HepG2 (cell line): ENCODE results near the gene GDF11. TPM values are rescaled to one million over a fixed set of nuclear protein-coding genes. Genes with fewer than 3 reads are reported as not detected.

Experiments used
- ARNTL ChIP-seq: sonication (generic); formaldehyde crosslinking; IDR thresholded peaks from 2 replicates; pipeline ENCODE4 v1.4.0; 2020; ENCODE audit warnings: mild to moderate bottlenecking, missing genetic modification reagents
- ASH2L ChIP-seq: fragments of 300-600, 200-600 bp; sonication (generic); IDR thresholded peaks from 2 replicates; pipeline ENCODE4 v1.7.0; 2017; ENCODE audit warnings: low read depth, mild to moderate bottlenecking, moderate library complexity, mixed read lengths, low read length; ENCODE audit not compliant: insufficient read length
- BORCS8-MEF2B ChIP-seq: sonication (generic); formaldehyde crosslinking; IDR thresholded peaks from 2 replicates; pipeline ENCODE4 v1.8.0; 2022; ENCODE audit warnings: mild to moderate bottlenecking, missing genetic modification reagents
- FLYWCH1 ChIP-seq: sonication (generic); formaldehyde crosslinking; IDR thresholded peaks from 2 replicates; pipeline ENCODE4 v1.8.1; 2023; ENCODE audit warnings: mild to moderate bottlenecking, missing genetic modification reagents
- GATAD2A ChIP-seq: IDR thresholded peaks from 2 replicates; pipeline ENCODE4 v1.6.1; 2016
- GRHL1 ChIP-seq: sonication (generic); formaldehyde crosslinking; conservative IDR thresholded peaks from 2 replicates; pipeline ENCODE4 v1.8.0; 2022; ENCODE audit warnings: missing genetic modification reagents
- MIER3 ChIP-seq: IDR thresholded peaks from 2 replicates; pipeline ENCODE4 v1.6.1; 2016; ENCODE audit warnings: missing compliant biosample characterization, borderline replicate concordance
- MTF2 ChIP-seq: sonication (generic); formaldehyde crosslinking; IDR thresholded peaks from 2 replicates; pipeline ENCODE4 v1.5.0; 2020; ENCODE audit warnings: missing genetic modification reagents, borderline replicate concordance
- MXD4 ChIP-seq: IDR thresholded peaks from 2 replicates; pipeline ENCODE4 v1.6.1; 2016; ENCODE audit warnings: mild to moderate bottlenecking, missing biosample characterization, missing genetic modification reagents
- RARA ChIP-seq: IDR thresholded peaks from 2 replicates; pipeline ENCODE4 v1.6.1; 2016; ENCODE audit warnings: missing genetic modification reagents, missing compliant biosample characterization
- RARG ChIP-seq: sonication (generic); formaldehyde crosslinking; IDR thresholded peaks from 2 replicates; pipeline ENCODE4 v1.4.0; 2020; ENCODE audit warnings: low read depth, mild to moderate bottlenecking, missing genetic modification reagents
- REPIN1 ChIP-seq: sonication (generic); formaldehyde crosslinking; IDR thresholded peaks from 2 replicates; pipeline ENCODE4 v1.8.0; 2022; ENCODE audit warnings: missing genetic modification reagents, low read depth, mild to moderate bottlenecking, borderline replicate concordance
- SIX4 ChIP-seq: sonication (generic); formaldehyde crosslinking; IDR thresholded peaks from 2 replicates; pipeline ENCODE4 v1.4.0; 2020; ENCODE audit warnings: missing genetic modification reagents
- THYN1 ChIP-seq: sonication (generic); formaldehyde crosslinking; IDR thresholded peaks from 2 replicates; pipeline ENCODE4 v1.8.1; 2023; ENCODE audit warnings: low read depth, mild to moderate bottlenecking, moderate library complexity, missing genetic modification reagents, borderline replicate concordance
- TSC22D2 ChIP-seq: sonication (generic); formaldehyde crosslinking; IDR thresholded peaks from 2 replicates; pipeline ENCODE4 v1.5.1; 2020; ENCODE audit warnings: missing genetic modification reagents, mild to moderate bottlenecking, borderline replicate concordance
- ZBTB2 ChIP-seq: sonication (generic); formaldehyde crosslinking; IDR thresholded peaks from 2 replicates; pipeline ENCODE4 v1.8.0; 2022; ENCODE audit warnings: low read depth, missing genetic modification reagents
- ZBTB42 ChIP-seq: sonication (generic); formaldehyde crosslinking; IDR thresholded peaks from 2 replicates; pipeline ENCODE4 v1.5.0; 2020; ENCODE audit warnings: mild to moderate bottlenecking, missing genetic modification reagents
- ZFY ChIP-seq: sonication (generic); formaldehyde crosslinking; IDR thresholded peaks from 2 replicates; pipeline ENCODE4 v1.4.0; 2020; ENCODE audit warnings: missing genetic modification reagents
- ZNF232 ChIP-seq: sonication (generic); formaldehyde crosslinking; IDR thresholded peaks from 2 replicates; pipeline ENCODE4 v1.4.0; 2020; ENCODE audit warnings: missing genetic modification reagents, borderline replicate concordance
- ZNF263 ChIP-seq: sonication (generic); formaldehyde crosslinking; IDR thresholded peaks from 2 replicates; pipeline ENCODE4 v1.4.0; 2020; ENCODE audit warnings: missing genetic modification reagents
- ZNF484 ChIP-seq: sonication (generic); formaldehyde crosslinking; IDR thresholded peaks from 2 replicates; pipeline ENCODE4 v1.5.1; 2020; ENCODE audit warnings: mild to moderate bottlenecking, low read depth, missing genetic modification reagents, borderline replicate concordance
- ZNF740 ChIP-seq: sonication (generic); formaldehyde crosslinking; IDR thresholded peaks from 2 replicates; pipeline ENCODE4 v1.4.0; 2020; ENCODE audit warnings: missing genetic modification reagents
- ZNF777 ChIP-seq: sonication (generic); formaldehyde crosslinking; IDR thresholded peaks from 2 replicates; pipeline ENCODE4 v1.4.0; 2020; ENCODE audit warnings: missing genetic modification reagents
- ZNF781 ChIP-seq: sonication (generic); formaldehyde crosslinking; IDR thresholded peaks from 2 replicates; pipeline ENCODE4 v1.5.1; 2020; ENCODE audit warnings: borderline replicate concordance, mild to moderate bottlenecking, missing genetic modification reagents; ENCODE audit errors: not compliant biosample characterization
- ZNF800 ChIP-seq: sonication (generic); formaldehyde crosslinking; IDR thresholded peaks from 2 replicates; pipeline ENCODE4 v1.4.0; 2020; ENCODE audit warnings: missing genetic modification reagents
- polyA plus RNA-seq, 8 experiments: library from polyadenylated mRNA; depleted of rRNA in 3 of 8; stranded (reverse) in 7 of 8; unstranded in 1 of 8; fragments of >200 nt; fragmentation: Illumina TruSeq in 4 of 8; extraction: Trizol in 4 of 8; gene quantifications; 2 replicates each; pipeline versions ENCODE4 v1.2.1 to v1.2.3, GENCODE V29; 2011 to 2016; ENCODE audit warnings: low read depth in 4 of 8, missing spikeins in 1 of 8, mixed read lengths in 1 of 8; ENCODE audit not compliant: insufficient read depth in 1 of 8
- total RNA-seq, 5 experiments: library from RNA; depleted of rRNA; stranded (reverse); fragments of >200 nt; fragmentation: Illumina TruSeq; extraction: Trizol; gene quantifications; 2 replicates each; pipeline ENCODE4 v1.2.3, GENCODE V29; 2016; ENCODE audit warnings: low read depth in 1 of 5

GDF11 gene
- total and polyA plus RNA-seq, 2 of the 13 experiments (the other 11 are each of a cell fraction or from before 2014, with no cell fraction given) = 0.63 to 1.5 TPM

DNA sequence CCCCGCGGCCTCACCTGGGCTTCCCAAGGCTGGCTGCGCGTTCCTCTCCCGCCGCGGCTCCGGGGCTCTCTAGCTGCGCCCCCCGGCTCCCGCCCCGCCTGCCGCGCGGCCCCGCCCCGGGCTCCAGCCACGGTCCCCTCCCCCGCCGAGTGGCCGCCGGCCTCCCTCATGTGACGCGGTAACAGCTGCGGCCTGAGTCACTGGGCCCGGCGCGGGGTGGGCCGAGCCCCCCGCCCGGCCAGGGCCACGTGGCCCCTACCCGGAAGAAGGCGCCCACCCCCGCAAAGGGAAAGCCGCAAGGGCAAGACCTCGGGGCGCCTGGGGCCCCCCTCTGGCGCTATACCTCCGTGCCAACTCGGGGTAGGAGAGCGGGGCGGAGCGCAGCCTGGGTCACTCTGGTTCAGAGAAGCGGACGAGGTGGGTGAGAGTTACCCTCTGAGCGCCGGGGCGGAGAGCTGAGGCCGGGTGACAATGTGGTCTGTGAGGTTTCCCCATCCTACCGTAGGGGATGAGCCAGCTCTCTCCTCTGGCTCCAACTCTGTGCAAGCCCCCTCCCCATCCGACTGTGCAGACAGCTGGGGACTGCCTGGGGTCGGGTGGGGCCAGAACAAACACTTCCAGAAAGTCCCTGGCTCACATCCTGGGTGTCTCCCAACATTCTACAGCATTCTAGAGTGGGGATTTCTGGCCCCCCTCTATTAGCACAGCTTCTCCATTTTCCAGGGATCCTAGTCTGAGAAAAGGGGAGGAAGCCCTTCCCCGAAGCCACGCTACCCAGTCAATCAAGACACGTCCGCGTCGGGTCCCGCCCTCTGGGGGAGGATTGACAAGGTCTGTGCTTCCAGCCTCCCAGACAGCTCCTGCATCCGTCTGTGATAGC is 13.7 kb upstream of the GDF11 start, which contains the start of gene CD63 (continued):
- TF ChIP-seq REPIN1 (CRISPR knock-in tag) (no peak; the same call in 1 of the 2 replicates), BORCS8-MEF2B (CRISPR knock-in tag) (no peak), ZNF800 (CRISPR knock-in tag) (no peak), FLYWCH1 (CRISPR knock-in tag) (no peak), ZBTB42 (CRISPR knock-in tag) (no peak; the same call in 1 of the 2 replicates), ZNF777 (CRISPR knock-in tag) (peak; percentile 13; the same call in 1 of the 2 replicates), GATAD2A (CRISPR knock-in tag) (no peak), MTF2 (CRISPR knock-in tag) (no peak), TSC22D2 (CRISPR knock-in tag) (no peak), THYN1 (no peak), ZNF781 (CRISPR knock-in tag) (no peak), ASH2L (peak; percentile 23), RARA (CRISPR knock-in tag) (peak; percentile 24; the same call in 1 of the 2 replicates), GRHL1 (CRISPR knock-in tag) (no peak), ZNF232 (CRISPR knock-in tag) (no peak), MIER3 (CRISPR knock-in tag) (no peak; the same call in 1 of the 2 replicates), SIX4 (no peak), ZNF740 (no peak), RARG (CRISPR knock-in tag) (no peak), MXD4 (CRISPR knock-in tag) (peak; percentile 75; the same call in 1 of the 2 replicates), ARNTL (CRISPR knock-in tag) (peak; percentile 76), ZNF263 (no peak), ZNF484 (CRISPR knock-in tag) (no peak), ZFY (CRISPR knock-in tag) (peak; percentile 84), ZBTB2 (CRISPR knock-in tag) (peak; percentile 72; the same call in 1 of the 2 replicates)
